ENCODE results near the gene LTA4H.

LTA4H gene

DNA sequence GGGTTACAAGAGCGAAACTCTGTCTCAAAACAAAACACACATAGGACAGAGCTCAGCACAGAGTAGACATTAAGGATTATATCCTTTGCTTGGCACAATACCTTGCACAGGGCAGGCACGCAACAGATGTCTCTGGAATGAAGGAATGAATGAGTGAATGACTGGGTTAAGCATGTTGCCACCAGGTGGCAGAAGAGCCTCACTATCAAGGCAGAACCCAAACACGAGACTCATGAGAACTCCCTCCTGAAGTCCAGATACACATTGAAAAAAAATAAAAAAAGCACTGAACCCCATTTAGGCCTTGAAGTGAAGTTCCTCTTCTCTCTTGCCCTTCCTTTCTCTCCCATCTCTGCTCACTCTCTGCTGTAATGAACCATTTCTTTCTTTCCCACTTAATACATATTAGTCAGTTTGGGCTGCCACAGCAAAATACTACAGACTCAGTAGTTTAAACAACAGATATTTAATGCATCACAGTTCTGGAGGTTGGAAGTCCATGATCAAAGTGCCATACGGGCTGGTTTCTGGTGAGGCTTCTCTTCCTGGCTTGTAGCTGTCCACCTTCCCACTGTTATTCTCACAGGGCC is 26.6 kb upstream of the LTA4H start:
- TF ChIP-seq, protein P1, sequence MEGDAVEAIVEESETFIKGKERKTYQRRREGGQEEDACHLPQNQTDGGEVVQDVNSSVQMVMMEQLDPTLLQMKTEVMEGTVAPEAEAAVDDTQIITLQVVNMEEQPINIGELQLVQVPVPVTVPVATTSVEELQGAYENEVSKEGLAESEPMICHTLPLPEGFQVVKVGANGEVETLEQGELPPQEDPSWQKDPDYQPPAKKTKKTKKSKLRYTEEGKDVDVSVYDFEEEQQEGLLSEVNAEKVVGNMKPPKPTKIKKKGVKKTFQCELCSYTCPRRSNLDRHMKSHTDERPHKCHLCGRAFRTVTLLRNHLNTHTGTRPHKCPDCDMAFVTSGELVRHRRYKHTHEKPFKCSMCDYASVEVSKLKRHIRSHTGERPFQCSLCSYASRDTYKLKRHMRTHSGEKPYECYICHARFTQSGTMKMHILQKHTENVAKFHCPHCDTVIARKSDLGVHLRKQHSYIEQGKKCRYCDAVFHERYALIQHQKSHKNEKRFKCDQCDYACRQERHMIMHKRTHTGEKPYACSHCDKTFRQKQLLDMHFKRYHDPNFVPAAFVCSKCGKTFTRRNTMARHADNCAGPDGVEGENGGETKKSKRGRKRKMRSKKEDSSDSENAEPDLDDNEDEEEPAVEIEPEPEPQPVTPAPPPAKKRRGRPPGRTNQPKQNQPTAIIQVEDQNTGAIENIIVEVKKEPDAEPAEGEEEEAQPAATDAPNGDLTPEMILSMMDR (IDR thresholded peaks at IDR 0.05; ENCODE audit: insufficient read depth, low read length, poor library complexity, severe bottlenecking), result peak; percentile 76
- Histone ChIP-seq H3K4me3 (replicated peaks; ENCODE audit: low read depth, low read length) (no peak overlapping the region), H3K27me3 (replicated peaks; ENCODE audit: control insufficient read depth, insufficient read depth, low read length) (no peaks in the 10 kb centered on the region), H3K36me3 (ENCODE audit: control insufficient read depth, insufficient read depth, low read length) (no peaks in the 10 kb centered on the region)
- peak; percentile 65 for DNase-seq (ENCODE audit: extremely low read depth, insufficient read length)

DNA sequence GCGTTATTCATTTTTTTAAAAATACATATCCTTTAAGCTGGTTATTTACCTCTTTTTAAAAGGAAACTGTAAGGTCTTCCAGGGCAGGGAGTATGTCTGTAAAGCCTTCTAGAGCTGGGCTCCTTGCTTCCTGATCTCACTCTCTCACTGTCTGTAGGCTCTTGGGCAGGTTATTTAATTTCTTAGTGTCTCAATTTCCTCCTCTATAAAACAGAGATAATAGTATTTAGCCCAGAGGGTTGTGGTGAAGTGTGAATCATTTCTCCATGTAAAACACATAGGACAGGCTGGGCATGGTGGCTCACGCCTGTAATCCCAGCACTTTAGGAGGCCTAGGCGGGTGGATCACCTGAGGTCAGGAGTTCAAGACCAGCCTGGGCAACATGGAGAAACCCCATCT is 25.9 kb upstream of the LTA4H start:
- TF ChIP-seq, protein P1 (IDR thresholded peaks at IDR 0.05; ENCODE audit: insufficient read depth, low read length, poor library complexity, severe bottlenecking), result no peak
- DNase-seq (ENCODE audit: extremely low read depth, insufficient read length), result no peak
- H3K36me3 ChIP-seq (ENCODE audit: control insufficient read depth, insufficient read depth, low read length), result no peaks in the 10 kb centered on the region
- H3K27me3 ChIP-seq (replicated peaks; ENCODE audit: control insufficient read depth, insufficient read depth, low read length), result no peaks in the 10 kb centered on the region
- H3K4me3 ChIP-seq (replicated peaks; ENCODE audit: low read depth, low read length), result no peak overlapping the region

DNA sequence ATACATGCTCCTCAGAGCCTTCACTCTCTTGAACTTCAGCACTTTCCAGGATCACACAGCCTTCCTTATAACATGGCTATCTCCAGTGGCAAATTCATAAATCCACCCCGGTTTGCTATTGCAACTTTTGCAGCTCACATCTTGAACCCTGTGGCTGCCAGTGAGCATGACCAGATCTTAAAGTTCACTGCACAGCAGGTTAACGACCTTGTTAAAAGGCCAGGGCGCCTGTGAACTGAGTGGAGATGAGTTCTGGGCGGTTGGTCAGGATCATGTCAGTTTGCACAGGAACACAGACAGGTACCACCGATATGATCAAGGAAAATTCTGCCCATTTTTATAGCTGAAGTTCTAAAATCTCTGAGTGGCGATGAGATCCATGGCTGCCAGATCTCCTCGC is 24.7 kb upstream of the LTA4H start:
- TF ChIP-seq, protein P1 (IDR thresholded peaks at IDR 0.05; ENCODE audit: insufficient read depth, low read length, poor library complexity, severe bottlenecking), result no peak
- H3K36me3 ChIP-seq (ENCODE audit: control insufficient read depth, insufficient read depth, low read length), result no peaks in the 10 kb centered on the region
- no peak overlapping the region for H3K4me3 ChIP-seq (replicated peaks; ENCODE audit: low read depth, low read length)
- no peaks in the 10 kb centered on the region for H3K27me3 ChIP-seq (replicated peaks; ENCODE audit: control insufficient read depth, insufficient read depth, low read length)
- no peak for DNase-seq (ENCODE audit: extremely low read depth, insufficient read length)

DNA sequence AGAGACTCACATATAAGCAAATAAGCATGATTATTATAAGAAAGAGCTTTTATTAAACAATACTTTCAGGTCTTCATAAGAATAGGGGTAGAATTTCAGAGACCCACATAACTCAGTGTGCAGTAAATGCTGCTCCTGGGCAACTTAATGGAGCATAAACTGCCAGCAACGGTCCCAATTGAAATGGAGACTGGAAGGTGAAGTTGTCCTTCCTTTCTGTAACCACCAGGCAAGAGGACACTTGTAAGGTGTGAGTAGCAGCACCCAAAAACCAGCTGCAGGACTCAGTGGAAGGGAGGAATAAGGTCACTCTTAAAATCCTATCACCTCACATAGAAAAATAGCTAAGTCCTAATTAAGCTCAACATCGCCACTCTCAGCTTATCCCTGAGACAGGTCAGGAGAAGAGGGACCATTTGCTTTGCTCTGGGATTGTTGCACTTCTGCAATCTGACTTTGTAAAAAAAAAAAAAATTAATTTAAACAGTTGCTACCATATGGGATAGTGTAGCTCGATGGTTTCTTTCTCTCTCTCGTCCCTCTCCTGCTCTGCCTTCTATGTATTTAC is 22.7 kb upstream of the LTA4H start:
- TF ChIP-seq, protein P1 (IDR thresholded peaks at IDR 0.05; ENCODE audit: insufficient read depth, low read length, poor library complexity, severe bottlenecking), result no peak
- Histone ChIP-seq H3K4me3 (replicated peaks; ENCODE audit: low read depth, low read length) (no peak overlapping the region), H3K27me3 (replicated peaks; ENCODE audit: control insufficient read depth, insufficient read depth, low read length) (no peaks in the 10 kb centered on the region), H3K36me3 (ENCODE audit: control insufficient read depth, insufficient read depth, low read length) (no peaks in the 10 kb centered on the region)
- no peak for DNase-seq (ENCODE audit: extremely low read depth, insufficient read length)

DNA sequence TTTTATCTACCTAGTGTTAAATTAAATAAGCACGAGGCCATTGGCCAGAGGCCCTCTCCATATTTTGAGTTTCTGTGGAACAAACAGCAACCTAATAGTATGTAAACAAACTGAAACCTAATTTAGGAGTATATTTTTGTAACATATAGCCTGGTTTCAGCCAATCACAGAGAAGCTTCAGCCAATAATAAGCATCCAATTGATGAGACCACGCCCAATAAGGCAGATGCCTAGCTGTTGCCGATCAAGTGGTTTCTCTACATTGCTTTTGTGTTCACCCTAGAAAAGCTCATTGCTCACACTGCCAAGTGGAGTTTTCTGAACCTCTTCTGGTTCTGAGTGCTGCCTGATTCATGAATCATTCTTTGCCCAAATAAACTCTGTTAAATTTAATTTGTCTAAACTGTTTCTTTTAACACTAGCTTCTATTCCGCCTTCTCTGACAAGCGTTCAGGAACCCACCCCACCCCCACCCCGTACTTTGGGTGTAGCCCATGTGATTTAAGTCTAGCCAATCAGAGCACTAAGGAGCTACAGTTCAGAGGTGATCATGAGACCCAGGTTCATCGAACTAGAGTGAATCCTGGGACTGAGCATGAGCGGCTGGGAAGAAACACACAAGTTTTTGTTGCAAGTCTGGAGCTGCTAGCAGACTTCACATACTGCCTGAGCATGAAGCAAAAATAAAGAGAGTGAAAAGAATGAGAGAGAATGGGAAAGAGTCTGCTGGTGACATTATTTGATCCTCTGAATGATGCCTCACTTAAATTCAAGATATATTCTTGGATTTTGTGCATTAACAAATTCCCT is 21.5 kb upstream of the LTA4H start:
- H3K27me3 ChIP-seq (replicated peaks; ENCODE audit: control insufficient read depth, insufficient read depth, low read length), result no peaks in the 10 kb centered on the region
- no peak for DNase-seq (ENCODE audit: extremely low read depth, insufficient read length)
- no peak overlapping the region for H3K4me3 ChIP-seq (replicated peaks; ENCODE audit: low read depth, low read length)
- TF ChIP-seq, protein P1 (IDR thresholded peaks at IDR 0.05; ENCODE audit: insufficient read depth, low read length, poor library complexity, severe bottlenecking), result no peak
- H3K36me3 ChIP-seq (ENCODE audit: control insufficient read depth, insufficient read depth, low read length), result no peaks in the 10 kb centered on the region
